Keratinocyte (primary cell): Measurements from ENCODE around the gene ASGR1. TPM values are rescaled to one million over a fixed set of nuclear protein-coding genes. Genes with fewer than 3 reads are reported as not detected.

Experiments
- DNase-seq: peaks from one replicate; pipeline ENCODE4 v3.0.0-alpha.2; 2011; ENCODE audit warnings: low read depth, missing footprints, low spot score
- FAIRE-seq: peaks from 2 replicates; lab custom pipeline; 2011; peaks lifted over from hg19 to GRCh38; lab: Jason Lieb, UNC
- H2AFZ ChIP-seq: 2 replicates; pipeline ENCODE4 v1.6.0; 2012; ENCODE audit warnings: low read length, control low read depth, inconsistent platforms; ENCODE audit not compliant: control insufficient read depth
- H3K27ac ChIP-seq: 2 replicates; pipeline ENCODE4 v1.5.1; 2011; ENCODE audit warnings: low read length; ENCODE audit not compliant: control insufficient read depth, insufficient read depth
- H3K27me3 ChIP-seq: 3 replicates; pipeline ENCODE4 v1.6.0; 2011; ENCODE audit warnings: low read length; ENCODE audit not compliant: control insufficient read depth, insufficient read depth; ENCODE audit errors: extremely low read depth
- H3K36me3 ChIP-seq, 2 experiments: 2 replicates in 1 of 2; 3 replicates in 1 of 2; pipeline ENCODE4 v1.5.1; 2011; ENCODE audit warnings: low read length in 2 of 2, mild to moderate bottlenecking in 1 of 2; ENCODE audit not compliant: control insufficient read depth in 2 of 2, insufficient read depth in 2 of 2; ENCODE audit errors: extremely low read depth in 1 of 2
- H3K4me1 ChIP-seq: 3 replicates; pipeline ENCODE4 v1.5.1; 2011; ENCODE audit warnings: low read length; ENCODE audit not compliant: control insufficient read depth, insufficient read depth; ENCODE audit errors: extremely low read depth
- H3K4me2 ChIP-seq: 3 replicates; pipeline ENCODE4 v1.6.0; 2011; ENCODE audit warnings: low read depth, low read length; ENCODE audit not compliant: control insufficient read depth, insufficient read depth; ENCODE audit errors: extremely low read depth
- H3K4me3 ChIP-seq, 3 experiments: fragments of 200-600 bp in 1 of 3; sonication (generic) in 1 of 3; 2 replicates in 2 of 3; 3 replicates in 1 of 3; pipeline ENCODE4 v1.5.1; 2011 to 2016; ENCODE audit warnings: low read length in 3 of 3, mild to moderate bottlenecking in 3 of 3, control low read depth in 2 of 3, inconsistent platforms in 1 of 3, low read depth in 1 of 3, mixed read lengths in 1 of 3, mixed run types in 1 of 3, moderate library complexity in 1 of 3; ENCODE audit not compliant: control insufficient read depth in 2 of 3, insufficient read depth in 2 of 3; ENCODE audit errors: extremely low read depth in 1 of 3
- H3K79me2 ChIP-seq: 2 replicates; pipeline ENCODE4 v1.6.0; 2012; ENCODE audit warnings: low read length; ENCODE audit not compliant: control insufficient read depth, insufficient read depth
- H3K9ac ChIP-seq: 3 replicates; pipeline ENCODE4 v1.6.0; 2011; ENCODE audit warnings: low read length; ENCODE audit not compliant: control insufficient read depth, insufficient read depth; ENCODE audit errors: extremely low read depth
- H3K9me1 ChIP-seq: 3 replicates; pipeline ENCODE4 v1.6.0; 2011; ENCODE audit warnings: low read length; ENCODE audit not compliant: control insufficient read depth, insufficient read depth; ENCODE audit errors: extremely low read depth
- H3K9me3 ChIP-seq: 2 replicates; pipeline ENCODE4 v1.5.1; 2012; ENCODE audit warnings: low read depth, low read length; ENCODE audit not compliant: control insufficient read depth
- H4K20me1 ChIP-seq: 3 replicates; pipeline ENCODE4 v1.6.0; 2011; ENCODE audit warnings: low read length; ENCODE audit not compliant: control insufficient read depth, insufficient read depth; ENCODE audit errors: extremely low read depth
- CTCF ChIP-seq, 3 experiments: IDR thresholded peaks in 1 of 3; conservative IDR thresholded peaks in 1 of 3; optimal IDR thresholded peaks in 1 of 3; 2 replicates in 2 of 3; 3 replicates in 1 of 3; pipeline versions ENCODE3 to v1.5.1; 2011; ENCODE audit warnings: low read length in 3 of 3, mild to moderate bottlenecking in 3 of 3, moderate library complexity in 2 of 3, control low read depth in 1 of 3, inconsistent platforms in 1 of 3; ENCODE audit not compliant: insufficient read depth in 2 of 3; ENCODE audit errors: extremely low read depth in 1 of 3
- EZH2 ChIP-seq: IDR thresholded peaks from one replicate; pipeline ENCODE4 v1.6.1; 2012; ENCODE audit warnings: inconsistent platforms, mild to moderate bottlenecking, low read length, moderate library complexity
- dilution Hi-C: fragments of 300-500 bp; cut with MboI; formaldehyde crosslinking; loops from one replicate; pipeline ENCODE4 v1.7.0; 2020; ENCODE audit warnings: low sequenced_read_pairs; ENCODE audit not compliant: extremely low pct_ligation_motif_present
- polyA plus RNA-seq, 5 experiments: library from polyadenylated mRNA; depleted of rRNA in 3 of 5; stranded (reverse) in 3 of 5; stranded (forward) in 1 of 5; unstranded in 1 of 5; fragments of >200 nt; gene quantifications; 1 replicate in 1 of 5; 2 replicates in 3 of 5; 3 replicates in 1 of 5; pipeline versions ENCODE4 v1.2.1 to v1.2.3, GENCODE V29; 2011 to 2012; ENCODE audit warnings: missing spikeins in 2 of 5, low read depth in 1 of 5, low replicate concordance in 1 of 5

The ASGR1 gene
- polyA plus RNA-seq, 1 donor (not counting 4 experiments of a cell fraction or from before 2014, with no cell fraction given), result 0.18 TPM

GRCh38 chr17:7218166-7218565 lies 39.0 kb upstream of the ASGR1 start:
- Histone ChIP-seq H3K9ac (no peak overlapping the region), H3K27ac (no peak overlapping the region), H2AFZ (no peak overlapping the region)

DNA sequence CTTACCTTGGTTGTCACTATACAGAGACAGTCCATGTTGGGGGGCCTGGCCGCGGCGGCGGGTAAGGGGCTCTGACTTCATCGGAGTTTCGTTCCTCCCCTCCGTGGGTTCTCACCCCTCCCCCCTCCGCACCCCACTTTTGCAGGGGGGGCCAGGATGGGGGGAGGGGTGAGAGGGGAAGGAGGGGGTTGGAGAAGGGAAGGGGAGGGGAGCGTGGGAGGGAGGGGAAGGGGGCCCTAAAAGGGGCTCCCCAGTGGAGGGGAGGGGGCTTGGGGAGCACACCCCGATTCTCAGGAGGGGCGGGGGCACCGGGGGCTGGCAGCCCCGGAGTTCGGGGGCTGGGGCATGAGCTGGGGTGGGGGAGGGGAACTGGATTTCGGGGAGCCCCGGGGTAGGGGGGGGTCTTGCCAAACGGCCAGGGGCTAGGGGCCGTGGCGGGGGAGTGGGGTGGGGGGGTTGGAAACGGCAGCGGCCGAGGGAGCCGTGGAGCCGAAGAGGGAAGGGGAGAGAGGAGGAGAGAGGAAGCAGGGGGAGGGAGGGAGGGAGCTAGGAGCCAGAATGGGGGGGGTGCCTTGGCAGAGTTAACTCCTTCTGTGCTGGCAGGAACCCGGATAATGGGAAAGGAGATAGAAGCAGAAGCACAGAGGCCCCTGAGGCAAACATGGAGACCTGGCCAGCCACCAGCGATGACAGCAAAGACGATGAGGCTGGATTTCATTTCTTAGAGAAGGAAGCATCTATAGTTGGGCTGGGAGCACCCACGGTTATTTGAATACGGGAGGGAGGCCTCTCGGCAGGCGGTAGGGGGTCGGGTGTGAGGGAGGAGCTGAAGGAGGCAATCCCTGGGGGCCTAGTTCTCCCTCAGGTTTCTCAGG lies 38.2 kb upstream of the ASGR1 start:
- dilution Hi-C loops, result no loop called here
- no peaks in the 10 kb centered on the region for H3K9me3 ChIP-seq
- no peaks in the 10 kb centered on the region for H3K9me1 ChIP-seq
- H3K4me3 ChIP-seq, result peak overlapping the region; percentile 19 to 73 (median 35)
- H2AFZ ChIP-seq, result peak overlapping the region; percentile 47
- peak overlapping the region; percentile 75 for H3K4me2 ChIP-seq
- H4K20me1 ChIP-seq, result peaks cover 6% of the 10 kb centered on the region
- peak overlapping the region; percentile 39 for H3K9ac ChIP-seq
- peaks cover 13% of the 10 kb centered on the region for H3K79me2 ChIP-seq
- H3K36me3 ChIP-seq, result peaks cover 9 to 14% of the 10 kb centered on the region in 2 experiments
- no peaks in the 10 kb centered on the region for H3K27me3 ChIP-seq
- no peak for FAIRE-seq
- TF ChIP-seq CTCF (optimal IDR thresholded peaks at IDR 0.05 in 1 of 3, IDR thresholded peaks at IDR 0.05 in 1 of 3, conservative IDR thresholded peaks at IDR 0.05 in 1 of 3; ENCODE audit: extremely low read depth in 1 of 3, insufficient read depth in 2 of 3, low read length in 3 of 3) (no peak), EZH2 (no peak)
- no peak overlapping the region for H3K27ac ChIP-seq
- no peak for DNase-seq
- H3K4me1 ChIP-seq, result peaks cover 40% of the 10 kb centered on the region

More at GRCh38 chr17:7218166-7218565, 39.0 kb upstream of the ASGR1 start:
- Histone ChIP-seq H3K9me1 (no peaks in the 10 kb centered on the region), H3K36me3 (peaks cover 17 to 22% of the 10 kb centered on the region in 2 experiments), H3K4me1 (peaks cover 42% of the 10 kb centered on the region), H3K9me3 (no peaks in the 10 kb centered on the region), H3K79me2 (peaks cover 14% of the 10 kb centered on the region), H3K4me3 (no peak overlapping the region), H3K27me3 (no peaks in the 10 kb centered on the region), H3K4me2 (peak overlapping the region; percentile 62), H4K20me1 (peaks cover 8% of the 10 kb centered on the region)
- DNase-seq (no peak), FAIRE-seq (no peak)
- TF ChIP-seq CTCF (optimal IDR thresholded peaks at IDR 0.05 in 1 of 3, IDR thresholded peaks at IDR 0.05 in 1 of 3, conservative IDR thresholded peaks at IDR 0.05 in 1 of 3; ENCODE audit: extremely low read depth in 1 of 3, insufficient read depth in 2 of 3, low read length in 3 of 3), result no peak
- dilution Hi-C loops, result no loop called here
